ENCODE measurements around the gene ATP2B3. TPM values are rescaled to one million over a fixed set of nuclear protein-coding genes. Genes with fewer than 3 reads are reported as not detected.

ATP2B3 gene
- total and polyA plus RNA-seq, 10 of the 15 experiments (the other 5 are each of a cell fraction or from before 2014, with no cell fraction given), result 0.01 TPM; not detected in 9

GRCh38 chrX:153537526-153538295 lies 20.3 kb downstream of the ATP2B3 start:
- H3K36me3 ChIP-seq (ENCODE audit: control insufficient read depth in 2 of 2, insufficient read depth in 2 of 2, low read length in 1 of 2), result no peaks in the 10 kb centered on the region
- intact Hi-C loops (cut with micrococcal nuclease; ENCODE audit: unreplicated experiment), result no loop called here
- H2AFZ ChIP-seq (ENCODE audit: control insufficient read depth, low read depth, low read length), result no peak overlapping the region
- H3K4me3 ChIP-seq, result no peak overlapping the region
- WGBS (ENCODE audit: insufficient coverage, insufficient replicate concordance, low lambda C conversion rate, missing lambda C conversion rate), result 38% methylated on average over 22 of the region's 26 CpGs
- BruUV-seq (replicated peaks), result no TSS peak
- no peaks in the 10 kb centered on the region for H3K4me1 ChIP-seq (ENCODE audit: control insufficient read depth, insufficient read depth, low read length)
- TF ChIP-seq HCFC1 (IDR thresholded peaks at IDR 0.05; ENCODE audit: low read length) (no peak), BCLAF1 (IDR thresholded peaks at IDR 0.05) (no peak), TAF1 (IDR thresholded peaks at IDR 0.05; ENCODE audit: borderline replicate concordance, low read depth, low read length) (no peak), MAX (IDR thresholded peaks at IDR 0.05; ENCODE audit: low read depth, low read length) (no peak), ATF2 (IDR thresholded peaks at IDR 0.05; ENCODE audit: low read length) (no peak), ZNF24 (IDR thresholded peaks at IDR 0.05) (no peak), SPI1 (IDR thresholded peaks at IDR 0.05; ENCODE audit: borderline replicate concordance, insufficient read depth, low read depth, low read length) (no peak), POLR2AphosphoS5 (IDR thresholded peaks at IDR 0.05; ENCODE audit: low read length) (no peak), IKZF2 (IDR thresholded peaks at IDR 0.05) (no peak)
- no peaks in the 10 kb centered on the region; a peak in 1 of 4 replicates for H3K27me3 ChIP-seq (replicated peaks in 1 of 2; ENCODE audit: control insufficient read depth in 2 of 2, insufficient read depth in 2 of 2, low read length in 1 of 2)
- RAD21 ChIA-PET (ENCODE audit: unreplicated experiment), result no interaction called here
- in situ Hi-C loops (cut with MboI), result loop anchor here (10.0 kb wide), 1 partner anchor 117 kb away; no protein-coding TSS in a partner anchor
- H3K9ac ChIP-seq (ENCODE audit: control insufficient read depth, insufficient read depth, low read length), result no peak overlapping the region
- SMC1A ChIA-PET (ENCODE audit: uncharacterized antibody, unreplicated experiment), result no interaction called here
- no peaks in the 10 kb centered on the region for H3K79me2 ChIP-seq (ENCODE audit: control insufficient read depth, insufficient read depth, low read length)
- no peak overlapping the region for H3K27ac ChIP-seq (ENCODE audit: control insufficient read depth, insufficient read depth)
- DNase-seq (ENCODE audit: low read depth, low spot score) (no peak), FAIRE-seq (no peak), ATAC-seq (no peak)
- no peak overlapping the region for H3K4me2 ChIP-seq (ENCODE audit: control insufficient read depth, insufficient read depth)
- CTCF ChIA-PET, result interaction anchor here (1.9 kb wide), 1 partner anchor 170 kb away, joined by 7 read pairs; no protein-coding TSS in a partner anchor
- H4K20me1 ChIP-seq (ENCODE audit: control insufficient read depth, insufficient read depth), result no peaks in the 10 kb centered on the region
- POLR2A ChIA-PET, result no interaction called here
- no peaks in the 10 kb centered on the region for H3K9me3 ChIP-seq (replicated peaks; ENCODE audit: control insufficient read depth, insufficient read depth, low read length)

All from GM12878 (cell line).